Activated CD8-positive, alpha-beta memory T cell treated with anti-CD3 and anti-CD28 coated beads for 24 hours (primary cell): ENCODE measurements around the gene IL1R2.

ENCODE experiments used
- DNase-seq: peaks from one replicate; pipeline ENCODE4 v3.0.0-alpha.2; 2020

The IL1R2 gene

DNA sequence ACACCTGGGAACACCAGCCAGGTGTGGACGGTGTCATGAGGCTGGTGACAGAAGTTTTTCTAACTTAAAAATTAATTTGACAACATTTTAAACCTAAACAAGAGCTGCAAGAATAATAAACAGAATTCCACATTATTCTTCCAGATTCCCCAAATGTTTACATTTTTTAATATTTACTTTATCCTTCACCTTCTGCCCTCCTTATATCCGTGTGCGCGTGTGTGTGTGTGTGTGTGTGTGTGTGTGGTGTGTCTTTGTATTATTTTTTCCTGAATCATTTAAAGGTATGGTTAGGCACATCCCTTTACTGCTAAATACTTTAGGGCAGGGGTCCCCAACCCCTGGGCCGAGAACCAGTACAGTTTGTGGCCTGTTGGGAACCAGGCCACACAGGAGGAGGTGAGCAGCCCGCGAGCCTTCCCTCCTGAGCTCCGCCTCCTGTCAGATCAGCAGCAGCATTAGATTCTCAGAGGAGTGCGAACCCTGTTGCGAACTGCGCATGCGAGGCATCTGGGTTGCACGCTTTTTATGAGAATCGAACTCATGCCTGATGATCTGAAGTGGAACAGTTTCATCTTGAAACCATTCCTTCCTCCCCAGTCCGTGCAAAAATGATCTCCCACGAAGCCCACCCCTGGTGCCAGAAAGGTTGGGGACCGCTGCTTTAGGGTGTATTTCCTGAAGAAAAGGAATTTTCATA is 16.4 kb upstream of the IL1R2 start:
- DNase-seq: no peak

DNA sequence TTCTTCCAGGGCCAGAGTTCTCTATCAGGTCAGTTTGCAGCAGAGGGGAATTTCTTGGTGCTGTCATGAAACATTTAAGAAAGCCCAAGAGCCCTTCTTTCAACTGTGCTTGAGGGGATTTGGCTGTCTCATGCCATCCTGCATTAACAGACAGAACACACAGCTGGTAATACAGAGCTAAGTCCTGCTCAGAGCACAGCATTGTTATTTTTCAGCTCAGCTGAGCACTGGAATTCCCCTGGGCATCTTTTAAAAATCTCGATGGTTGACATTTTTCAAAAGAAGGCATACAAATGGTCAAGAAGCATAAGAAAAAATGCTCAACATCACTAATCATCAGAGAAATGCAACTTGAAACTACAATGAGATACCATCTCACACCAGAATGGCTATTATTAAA is 14.9 kb upstream of the IL1R2 start:
- no peak for DNase-seq

DNA sequence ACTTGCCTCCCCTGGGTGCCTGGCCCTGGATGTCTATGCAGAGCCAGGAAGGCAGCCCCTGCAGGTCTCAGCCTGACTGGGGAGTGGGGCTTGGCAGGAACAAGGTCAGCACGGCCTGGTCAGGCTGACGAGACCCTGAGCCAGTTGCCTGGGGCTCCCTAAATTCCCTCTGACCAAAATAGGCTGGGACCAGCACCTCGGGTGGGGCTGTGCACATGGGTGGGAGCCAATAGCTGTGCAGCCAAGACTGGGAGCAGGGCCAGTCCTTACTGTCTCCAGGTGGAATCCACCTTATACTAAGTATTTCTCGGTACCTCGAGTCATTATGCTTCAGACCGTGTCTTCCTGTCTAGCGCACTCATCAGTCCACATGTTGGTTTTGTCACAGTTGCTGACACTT is 11.4 kb upstream of the IL1R2 start:
- no peak for DNase-seq

DNA sequence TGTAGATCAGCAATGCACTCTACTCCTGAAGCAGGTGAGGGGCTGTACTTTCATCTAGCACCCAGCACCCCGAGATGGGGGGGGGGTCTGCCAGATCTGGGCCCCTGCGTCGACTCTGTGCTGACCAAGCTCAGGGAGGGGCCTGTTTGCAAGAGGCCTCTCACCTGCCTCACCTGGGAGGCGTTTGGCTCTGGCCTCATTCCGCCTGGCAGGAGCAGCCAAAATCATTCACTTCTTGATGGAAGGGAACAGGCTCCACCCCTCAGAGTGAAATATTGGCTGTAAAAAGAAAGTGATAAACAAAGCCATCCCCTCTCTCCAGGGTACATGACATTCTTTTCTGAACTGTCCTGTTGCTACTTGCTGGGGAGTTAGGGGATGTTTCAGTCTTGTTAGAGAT is 10.7 kb upstream of the IL1R2 start:
- DNase-seq: no peak

DNA sequence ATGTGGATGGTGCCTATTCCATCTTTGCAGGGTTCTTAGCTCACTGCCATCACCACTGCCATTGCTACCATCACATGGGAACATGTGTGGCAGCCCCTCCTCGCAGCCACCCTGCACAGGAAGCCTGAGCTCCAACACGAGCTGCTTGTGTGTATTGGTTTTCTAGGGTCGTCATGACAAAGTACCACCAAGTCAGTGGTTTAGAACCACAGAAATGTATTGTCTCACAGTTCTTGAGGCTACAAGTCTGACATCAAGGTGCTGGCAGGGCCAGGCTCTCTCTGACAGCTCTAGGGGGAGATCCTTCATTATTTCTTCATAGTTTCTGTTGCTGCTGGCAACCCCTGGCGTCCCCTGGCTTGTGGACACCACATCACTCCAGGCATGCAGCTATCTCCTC is 10.3 kb upstream of the IL1R2 start:
- DNase-seq: no peak

DNA sequence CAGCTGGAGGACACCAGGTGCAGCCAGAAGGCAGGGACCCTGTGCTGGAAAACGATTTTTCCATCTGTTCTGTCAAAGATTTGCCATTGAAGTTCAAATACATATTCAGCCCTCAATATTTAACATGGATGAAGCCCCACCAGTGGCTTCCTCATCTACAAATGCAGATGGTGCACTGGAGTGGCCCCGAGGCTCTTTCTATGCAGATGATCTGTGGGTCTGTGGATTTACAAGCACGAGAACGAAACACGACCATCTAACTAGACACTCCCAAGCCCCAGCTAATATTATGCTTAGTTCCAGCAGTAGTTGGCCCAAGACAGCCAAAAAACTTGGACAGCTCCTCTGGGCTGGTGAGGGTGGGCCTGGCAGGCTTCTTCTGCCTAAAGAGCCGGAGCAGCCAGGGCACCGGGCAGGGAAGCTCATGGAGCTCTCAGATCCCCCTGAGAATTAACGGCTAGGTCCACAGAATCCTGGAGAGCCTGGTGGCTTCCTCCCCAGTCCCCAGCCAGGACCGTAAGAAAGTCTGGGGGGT is 9.2 kb upstream of the IL1R2 start:
- DNase-seq: no peak

DNA sequence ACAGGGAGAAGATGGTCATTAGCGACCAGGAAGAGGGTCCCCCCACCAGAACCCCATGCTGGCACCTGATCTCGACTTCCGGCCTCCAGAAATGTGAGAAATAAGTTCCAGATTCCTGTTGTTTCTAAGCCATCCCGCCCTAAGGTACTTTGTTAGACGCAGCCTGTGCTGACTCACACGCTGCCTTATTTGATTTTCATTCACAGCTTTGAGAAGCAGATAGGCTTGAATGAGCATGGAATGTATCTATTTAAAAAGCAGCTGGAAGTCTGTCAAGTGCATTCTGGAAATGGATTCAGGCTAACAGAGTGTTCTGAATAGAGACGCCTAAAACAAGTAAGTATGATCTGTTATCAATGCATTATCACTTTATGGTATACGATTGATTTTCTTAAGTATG is 8.3 kb upstream of the IL1R2 start:
- DNase-seq: no peak

DNA sequence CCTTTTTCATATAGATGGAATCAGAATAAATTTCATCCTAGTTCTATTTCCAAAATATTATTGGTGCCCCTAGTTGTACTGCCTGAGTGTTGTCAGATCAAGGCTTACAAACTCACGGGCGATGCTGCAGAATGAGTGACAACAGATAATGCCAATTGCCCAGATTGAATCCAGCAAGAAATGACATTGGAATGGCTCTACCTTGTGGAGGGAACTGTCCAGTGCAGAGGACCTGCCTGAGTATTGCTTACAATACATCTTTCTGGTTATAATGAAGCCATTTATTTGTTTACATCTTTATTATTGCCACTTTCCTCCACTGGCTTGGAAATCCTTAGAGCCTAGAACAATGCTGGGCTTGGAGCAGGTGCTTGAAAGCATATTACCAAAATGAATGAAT is 7.8 kb upstream of the IL1R2 start:
- no peak for DNase-seq

DNA sequence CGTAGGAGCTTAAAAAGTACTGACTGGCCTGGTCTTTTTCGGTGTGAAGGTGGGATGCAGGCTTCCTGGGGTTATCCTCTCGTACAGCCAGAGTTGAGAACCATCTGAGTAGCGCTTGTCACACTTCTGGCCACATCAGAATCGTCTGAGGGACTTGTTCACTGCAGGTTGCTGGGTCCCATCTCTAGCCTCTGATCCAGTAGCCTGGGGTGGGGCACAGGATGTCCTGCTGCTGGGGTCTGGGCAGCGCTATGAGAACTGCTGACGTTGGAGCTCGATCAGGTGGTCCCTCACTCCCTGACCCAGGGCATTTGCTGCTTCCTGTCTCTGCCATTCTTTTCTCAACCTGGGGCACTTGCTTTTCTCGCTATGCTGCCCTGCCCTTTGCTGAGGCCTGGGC is 7.1 kb upstream of the IL1R2 start:
- DNase-seq: no peak

DNA sequence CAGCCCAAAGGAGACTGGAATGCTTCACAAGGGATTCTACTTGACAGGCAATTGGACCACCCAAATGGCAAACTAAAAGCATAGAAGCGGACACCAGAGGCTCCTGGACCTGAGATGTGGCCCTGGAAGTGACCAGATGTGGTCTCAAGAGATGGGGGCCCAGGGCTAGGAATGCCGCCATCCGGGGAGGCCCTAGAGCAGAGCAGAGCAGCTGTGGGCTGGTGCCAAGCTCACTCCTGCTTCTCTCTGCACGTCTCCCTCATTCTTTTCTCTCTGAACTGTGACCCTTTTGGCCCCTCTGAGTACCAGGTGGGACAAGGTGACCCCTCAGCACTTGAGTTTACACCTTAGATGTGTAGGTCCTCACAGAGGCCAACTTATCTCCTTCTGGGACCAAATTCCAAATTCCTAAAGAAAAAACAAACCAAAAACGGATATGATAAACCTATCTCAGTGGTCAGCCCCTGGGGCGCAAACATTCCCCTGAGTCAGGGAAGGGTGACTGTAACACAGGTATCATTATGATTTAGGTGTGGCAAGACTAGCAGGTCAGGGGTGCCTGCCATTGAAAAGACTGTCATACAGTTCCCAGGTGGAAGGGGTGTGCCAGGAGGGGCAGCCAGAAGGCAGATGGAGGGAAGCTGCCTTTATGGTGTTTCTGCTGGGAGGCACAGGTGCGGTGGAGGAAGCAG is 6.5 kb upstream of the IL1R2 start:
- no peak for DNase-seq

DNA sequence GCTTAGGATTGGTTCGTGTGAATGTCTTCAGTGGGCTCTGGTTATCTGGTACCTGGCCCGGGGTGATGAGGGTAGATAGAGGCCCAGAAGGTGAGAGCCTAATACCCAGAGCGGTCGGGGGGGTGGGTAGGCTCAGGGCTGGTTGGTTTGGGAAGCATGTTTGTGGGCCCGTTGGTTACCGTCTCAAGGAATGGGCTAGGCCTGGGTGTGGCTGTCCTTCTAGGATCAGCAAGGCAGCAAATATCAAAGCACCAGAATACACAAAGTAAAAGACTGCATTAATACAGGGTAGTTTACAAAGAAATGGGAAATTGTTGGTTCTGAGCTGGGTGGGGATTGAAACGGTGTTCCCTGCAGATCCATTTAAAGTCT is 6.0 kb upstream of the IL1R2 start:
- no peak for DNase-seq

DNA sequence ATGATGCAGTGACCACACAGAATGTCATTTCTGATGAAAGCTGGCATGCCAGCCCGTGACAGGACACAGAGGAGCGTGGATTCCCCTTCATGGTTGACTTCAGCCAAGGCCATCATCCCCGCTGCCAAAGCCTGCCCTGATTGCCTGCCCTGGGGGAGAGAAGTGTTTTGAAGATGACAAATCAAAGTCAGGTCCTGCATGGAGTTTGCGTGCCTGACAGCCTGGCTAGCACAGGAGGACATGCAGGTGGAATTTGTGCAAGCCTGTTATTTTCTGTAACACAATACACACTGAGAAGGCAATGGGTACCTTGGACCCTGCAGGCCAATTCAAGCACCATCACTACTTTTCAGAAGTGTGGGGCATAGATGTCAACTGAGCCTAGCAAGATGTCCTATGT is 5.4 kb upstream of the IL1R2 start:
- DNase-seq: no peak

DNA sequence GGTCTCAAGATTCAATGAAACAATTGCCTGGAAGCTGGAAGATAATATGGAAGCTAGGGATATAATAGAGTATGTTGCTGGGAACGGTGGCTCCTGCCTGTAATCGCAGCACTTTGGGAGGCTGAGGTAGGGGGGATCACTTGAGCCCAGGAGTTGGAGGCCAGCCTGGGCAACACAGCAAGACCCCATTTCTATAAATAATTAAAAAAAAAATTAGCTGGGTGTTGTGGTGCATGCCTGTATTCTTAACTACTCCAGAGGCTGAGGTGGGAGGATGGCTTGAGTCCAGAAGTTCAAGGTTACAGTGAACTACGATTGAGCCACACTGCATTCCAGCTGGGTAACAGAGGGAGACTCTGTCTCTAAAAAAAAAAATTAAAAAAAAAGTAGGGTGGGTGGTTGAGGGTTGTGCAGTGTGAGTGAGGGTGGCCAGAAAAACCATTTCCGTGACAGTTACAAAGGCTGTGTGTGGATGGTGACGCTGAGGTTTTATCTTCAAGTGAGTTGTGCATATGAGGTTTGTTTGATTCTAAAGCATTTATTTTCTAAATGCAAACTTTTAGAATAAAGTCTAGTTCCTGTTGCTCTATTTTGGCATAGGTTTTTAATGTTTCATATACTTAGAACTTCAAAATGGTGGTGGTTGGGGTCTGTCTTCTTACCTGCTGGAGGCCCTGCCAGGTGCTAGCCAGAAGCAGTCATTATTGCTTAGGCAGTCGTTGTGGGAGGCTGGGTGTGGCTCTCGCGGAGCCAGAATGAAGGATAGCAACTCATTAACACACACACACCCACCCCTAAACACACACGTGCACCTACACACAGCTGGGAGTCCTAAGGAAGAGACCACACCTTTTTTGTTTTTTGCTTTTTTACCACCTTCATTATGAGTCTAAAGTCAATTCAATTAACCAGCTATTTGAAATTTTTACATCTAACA is 4.7 kb upstream of the IL1R2 start:
- no peak for DNase-seq

DNA sequence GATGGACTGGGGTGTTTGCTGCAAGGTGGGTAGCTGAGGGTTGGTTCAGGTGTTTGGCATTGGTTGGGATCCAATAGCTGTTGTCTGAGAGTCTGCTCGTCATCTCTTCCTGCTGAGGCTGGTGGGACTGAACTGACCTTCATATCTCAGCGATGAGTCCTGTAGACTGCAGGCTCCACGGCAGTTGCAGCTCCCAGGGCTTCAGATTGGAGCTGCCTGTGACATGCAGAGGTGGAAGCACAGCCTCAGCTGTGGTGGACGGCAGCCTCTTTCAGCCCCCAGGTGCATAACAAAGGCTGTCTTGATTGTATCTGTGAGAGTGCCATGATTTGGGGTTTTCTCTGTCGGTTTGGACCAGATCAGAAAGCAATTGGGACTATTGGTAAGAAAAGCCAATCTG is 3.9 kb upstream of the IL1R2 start:
- DNase-seq: no peak

DNA sequence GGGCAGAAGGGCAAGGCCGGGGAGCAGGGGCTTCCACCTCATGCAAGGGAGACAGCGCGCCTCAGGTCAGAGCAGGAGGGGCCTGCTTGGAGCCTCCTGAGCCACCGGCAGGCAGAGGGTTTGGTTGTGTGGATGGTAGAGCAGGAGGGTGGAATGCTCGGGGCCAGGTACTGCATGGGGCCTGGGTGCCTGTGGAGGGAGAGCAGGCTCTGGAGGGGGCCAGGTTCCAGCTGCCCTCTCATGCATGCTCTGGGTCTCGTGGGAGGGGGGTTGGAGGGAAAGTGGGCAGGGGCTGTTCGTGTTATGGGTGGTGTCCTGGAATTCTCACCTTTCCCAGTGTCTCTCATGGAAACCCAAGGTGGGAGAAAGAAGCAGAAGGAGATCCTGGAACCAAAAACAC is 3.2 kb upstream of the IL1R2 start:
- no peak for DNase-seq

DNA sequence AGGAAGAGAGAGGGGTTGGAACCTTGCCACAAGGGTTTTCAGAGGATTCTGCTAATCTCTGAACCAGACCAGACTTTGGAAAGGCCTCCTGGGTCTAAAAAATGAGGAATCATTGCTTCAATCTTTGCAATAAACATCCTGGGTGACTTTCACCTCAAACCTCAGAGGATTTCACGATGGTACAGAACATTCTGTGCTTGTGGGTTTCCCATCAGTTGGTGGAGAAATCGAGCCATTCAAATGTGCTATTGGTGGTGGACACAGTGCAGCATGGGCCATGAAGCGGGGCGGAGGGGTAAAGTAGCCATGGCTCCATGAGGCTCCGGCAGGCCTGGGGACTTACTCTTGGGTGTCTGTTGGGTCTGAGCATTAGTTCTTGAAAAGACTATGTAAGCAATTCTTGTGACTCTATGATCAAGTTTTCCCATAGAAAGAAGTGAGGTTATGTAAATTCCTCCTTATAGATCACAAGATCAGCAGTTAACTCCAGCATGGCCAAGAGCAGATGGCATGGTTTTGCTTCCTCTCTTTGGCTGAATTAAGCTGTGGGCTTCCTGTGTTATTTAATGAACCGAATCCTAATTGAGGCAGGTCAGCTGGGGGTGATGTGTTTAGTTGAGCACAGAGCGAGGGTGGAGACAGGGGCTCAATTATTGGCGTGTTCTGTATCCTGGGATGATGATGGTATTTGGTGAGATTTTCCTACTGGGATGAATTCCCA is 1.9 kb upstream of the IL1R2 start:
- DNase-seq: no peak

DNA sequence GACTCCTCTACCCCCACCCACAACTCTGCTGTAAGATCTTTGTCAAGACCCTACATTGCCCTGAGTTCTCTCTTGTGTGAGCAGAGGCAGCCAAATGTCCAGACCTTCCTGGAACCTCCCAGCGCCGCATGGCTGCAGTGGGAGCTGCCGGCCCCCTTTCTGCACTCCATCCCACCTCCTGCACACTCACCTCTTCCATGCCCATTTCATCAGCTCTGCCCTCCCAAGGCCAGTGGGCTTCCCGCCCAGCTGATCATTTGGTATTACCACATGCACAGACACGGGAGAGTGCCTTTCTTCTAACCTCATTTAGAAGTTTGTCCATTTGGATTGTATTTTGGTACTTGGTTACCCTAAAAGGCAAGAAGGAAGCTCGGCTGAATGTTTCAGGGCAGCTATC is 2.0 kb downstream of the IL1R2 start:
- no peak for DNase-seq

DNA sequence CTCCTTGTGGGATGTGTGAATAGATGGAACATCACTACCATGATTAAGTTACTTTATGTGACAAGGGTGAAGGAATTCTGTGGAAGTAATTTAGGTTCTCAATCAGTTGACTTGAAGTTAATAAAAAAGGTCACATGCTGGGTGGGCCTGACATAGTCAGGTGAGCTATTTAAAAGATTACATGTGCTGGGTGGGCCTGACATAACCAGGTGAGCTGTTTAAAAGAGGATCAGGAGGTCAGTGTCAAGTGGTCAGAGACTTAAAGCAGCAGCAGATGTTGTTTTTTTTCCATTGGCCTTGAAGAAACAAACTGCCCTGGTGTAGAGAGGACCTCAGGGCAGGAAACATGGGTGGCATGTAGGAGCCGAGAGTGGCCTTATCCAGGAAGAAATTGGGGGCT is 3.3 kb downstream of the IL1R2 start:
- no peak for DNase-seq

DNA sequence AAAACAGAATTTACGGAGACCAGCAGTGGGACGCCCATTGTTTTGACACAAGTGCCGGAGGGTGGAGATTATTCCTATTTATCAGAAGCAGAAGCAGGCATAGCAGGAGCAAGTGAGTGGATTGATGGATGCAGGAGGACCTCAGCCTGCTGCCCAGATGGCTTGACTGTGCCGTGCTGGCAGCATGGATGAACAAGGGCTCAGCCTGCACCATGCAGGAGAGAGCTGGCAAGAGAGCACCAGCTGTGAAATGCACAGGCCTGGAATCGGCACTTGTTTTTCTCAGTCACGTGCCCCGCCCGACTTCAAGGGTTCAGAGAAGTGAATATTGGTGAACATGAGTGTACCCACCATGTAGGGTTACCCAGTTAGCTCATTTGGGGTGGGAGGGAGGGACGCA is 4.0 kb downstream of the IL1R2 start:
- DNase-seq: no peak

DNA sequence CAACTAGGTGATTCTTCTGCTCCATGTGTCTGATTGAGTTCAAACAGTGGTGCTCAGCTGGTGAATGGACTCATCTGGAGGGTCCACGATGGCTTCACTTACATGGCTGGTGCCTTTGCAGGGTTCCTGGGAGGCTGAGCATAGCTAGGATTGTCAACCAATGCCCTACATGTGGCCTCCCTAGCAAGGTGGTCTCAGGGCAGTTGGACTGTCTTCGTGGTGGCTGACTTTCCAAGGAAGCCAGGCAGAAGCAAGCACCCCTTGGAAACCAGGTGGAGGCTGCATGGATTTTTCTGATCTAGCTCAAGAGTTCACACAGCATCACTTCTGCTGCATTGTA is 6.8 kb downstream of the IL1R2 start:
- no peak for DNase-seq

DNA sequence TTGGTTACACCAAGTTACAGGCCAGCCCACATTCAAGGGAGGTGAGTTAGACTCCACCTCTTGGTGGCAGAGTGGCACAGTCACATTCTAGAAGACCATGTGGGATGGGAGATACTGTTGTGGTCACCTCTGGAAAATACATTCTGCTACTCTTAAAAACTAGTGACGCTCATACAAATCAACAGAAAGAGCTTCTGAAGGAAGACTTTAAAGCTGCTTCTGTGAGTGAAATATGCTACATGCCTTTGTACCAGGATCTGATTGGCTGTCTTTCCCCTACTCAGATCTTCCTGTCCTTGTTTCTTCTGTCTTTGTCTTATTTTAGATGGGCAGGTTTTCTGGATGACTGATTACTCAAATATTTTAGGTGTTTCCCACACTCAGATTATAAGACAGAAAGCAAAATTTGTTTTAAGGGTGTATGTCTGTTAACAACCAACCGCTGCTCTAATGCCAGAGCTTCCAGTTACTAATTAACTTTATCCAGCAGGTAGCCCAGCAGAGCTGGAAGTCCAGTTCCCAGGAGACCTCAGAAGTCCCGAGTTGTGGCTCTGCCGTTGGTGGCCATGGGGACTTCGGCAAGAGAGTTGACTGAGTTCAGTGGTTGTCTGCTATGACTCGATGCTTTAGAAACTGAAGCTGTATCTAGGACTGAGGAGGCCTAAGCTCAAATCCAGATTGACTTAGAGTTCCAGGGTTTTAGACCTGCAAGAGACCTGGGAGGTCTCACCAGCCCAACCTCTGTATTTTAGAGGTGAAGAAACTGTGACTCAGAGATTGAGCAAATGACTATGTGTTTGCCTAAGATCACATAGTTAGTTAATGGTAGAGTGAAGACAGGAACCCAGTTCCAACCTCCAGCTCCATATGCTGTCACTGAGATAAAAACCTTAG is 7.4 kb downstream of the IL1R2 start:
- no peak for DNase-seq

DNA sequence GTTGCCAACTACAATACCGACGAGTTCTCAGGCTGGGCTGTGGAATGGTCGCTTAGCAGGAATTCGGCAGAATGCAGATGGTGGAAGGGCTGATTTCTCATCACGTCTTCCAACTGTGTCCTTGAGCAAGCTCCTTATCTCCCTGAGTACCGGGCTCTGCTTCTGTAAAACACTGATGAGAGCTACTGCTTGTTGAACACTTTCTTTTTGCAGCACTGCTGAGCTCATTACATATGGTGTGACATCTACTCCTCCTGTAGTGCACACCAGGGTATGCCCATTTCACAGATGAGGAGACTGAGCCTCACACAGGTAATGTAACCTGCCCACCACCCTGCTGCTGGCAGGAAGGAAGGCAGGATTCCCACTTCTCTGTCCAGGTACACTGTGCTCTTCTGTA is 8.3 kb downstream of the IL1R2 start:
- no peak for DNase-seq
